MM.1S (cell line): ENCODE results near the gene RAB1B.
A peak's percentile ranks its signal among the peaks of the same experiment; 100 is the strongest.

Source experiments
- DNase-seq: peaks from one replicate; pipeline ENCODE4 v3.0.0-alpha.2; 2015
- H2AFZ ChIP-seq: fragments of 300-600 bp; sonication (generic); 2 replicates; pipeline ENCODE4 v1.6.0; 2016; ENCODE audit warnings: antibody characterized with exemption, low read length
- H3F3A ChIP-seq: fragments of 300-600 bp; sonication (generic); 2 replicates; pipeline ENCODE4 v1.6.1; 2016; ENCODE audit warnings: mild to moderate bottlenecking, antibody characterized with exemption, low read length, moderate library complexity, mixed read lengths; ENCODE audit not compliant: insufficient read depth
- H3K27ac ChIP-seq: fragments of 300-600 bp; sonication (generic); 2 replicates; pipeline ENCODE4 v1.5.1; 2016; ENCODE audit warnings: mild to moderate bottlenecking, low read length
- H3K27me3 ChIP-seq: fragments of 300-600 bp; sonication (generic); replicated peaks from 2 replicates; pipeline ENCODE4 v1.6.0; 2016; ENCODE audit warnings: low read length; ENCODE audit not compliant: insufficient read depth
- H3K36me3 ChIP-seq: fragments of 300-600 bp; sonication (generic); replicated peaks from 2 replicates; pipeline ENCODE4 v1.6.1; 2016; ENCODE audit warnings: mild to moderate bottlenecking, low read length, mixed read lengths; ENCODE audit not compliant: insufficient read depth
- H3K4me1 ChIP-seq: fragments of 300-600 bp; sonication (generic); 2 replicates; pipeline ENCODE4 v1.6.1; 2016; ENCODE audit warnings: low read length, mixed read lengths
- H3K4me2 ChIP-seq: fragments of 300-600 bp; sonication (generic); 2 replicates; pipeline ENCODE4 v1.6.0; 2016; ENCODE audit warnings: low read depth, low read length
- H3K4me3 ChIP-seq: fragments of 300-600 bp; sonication (generic); 2 replicates; pipeline ENCODE4 v1.5.1; 2016; ENCODE audit warnings: low read length, mixed read lengths
- H3K79me2 ChIP-seq: fragments of 300-600 bp; sonication (generic); 2 replicates; pipeline ENCODE4 v1.6.1; 2016; ENCODE audit warnings: mixed run types, low read length, mixed read lengths
- H3K9ac ChIP-seq: fragments of 300-600 bp; sonication (generic); 2 replicates; pipeline ENCODE4 v1.6.1; 2016; ENCODE audit warnings: low read length, mixed read lengths
- H3K9me2 ChIP-seq: fragments of 300-600 bp; sonication (generic); replicated peaks from 2 replicates; pipeline ENCODE4 v1.6.1; 2016; ENCODE audit warnings: mild to moderate bottlenecking, low read length, mixed read lengths; ENCODE audit not compliant: insufficient read depth
- H3K9me3 ChIP-seq: fragments of 300-600 bp; sonication (generic); replicated peaks from 2 replicates; pipeline ENCODE4 v1.6.1; 2016; ENCODE audit warnings: mild to moderate bottlenecking, low read length, mixed read lengths; ENCODE audit not compliant: insufficient read depth
- H4K20me1 ChIP-seq: fragments of 300-600 bp; sonication (generic); 2 replicates; pipeline ENCODE4 v1.6.1; 2016; ENCODE audit warnings: mild to moderate bottlenecking, low read length, moderate library complexity, mixed read lengths; ENCODE audit not compliant: insufficient read depth
- CTCF ChIP-seq: fragments of 300-600 bp; sonication (generic); IDR thresholded peaks from 2 replicates; pipeline ENCODE4 v1.5.1; 2016; ENCODE audit warnings: antibody characterized with exemption, low read length, mixed read lengths
- EZH2 ChIP-seq: fragments of 300-600 bp; sonication (generic); optimal IDR thresholded peaks from 2 replicates; pipeline ENCODE3; 2017; ENCODE audit warnings: low read depth, mild to moderate bottlenecking, antibody characterized with exemption, low read length, mixed read lengths
- EZH2phosphoT487 ChIP-seq: fragments of 300-600 bp; sonication (generic); IDR thresholded peaks from 2 replicates; pipeline ENCODE4 v1.6.1; 2018; ENCODE audit warnings: antibody characterized with exemption, low read length

Gene RAB1B

GRCh38 chr11:66268244-66268951 lies at the start of gene RAB1B:
RAB1B (plus strand) TSS chr11:66268639; CDS start chr11:66268680, 41 bp downstream.
- Histone ChIP-seq H3K9me3 (no peaks in the 10 kb centered on the region), H3K9me2 (no peaks in the 10 kb centered on the region), H3K4me3 (peak within 1 kb of the TSS; percentile 96), H3K4me2 (peak within 1 kb of the TSS; percentile 94), H3K27ac (peak within 1 kb of the TSS; percentile 78), H3F3A (peaks cover 12% of the 10 kb centered on the region; the same call in 1 of the 2 replicates), H3K27me3 (no peaks in the 10 kb centered on the region), H3K36me3 (0 out of 2 replicates have a peak, but pooled peaks cover 3% of the 10 kb centered on the region), H3K79me2 (peaks cover 32% of the 10 kb centered on the region), H3K9ac (peak within 1 kb of the TSS; percentile 84), H2AFZ (peak within 1 kb of the TSS; percentile 76), H3K4me1 (peaks cover 11% of the 10 kb centered on the region; the same call in 1 of the 2 replicates), H4K20me1 (no peaks in the 10 kb centered on the region)
- DNase-seq = peak; percentile 100
- TF ChIP-seq EZH2phosphoT487 (no peak), EZH2 (no peak), CTCF (no peak)

- no peak overlapping the region for H2AFZ ChIP-seq
- peaks cover 13% of the 10 kb centered on the region for H3F3A ChIP-seq
- no peaks in the 10 kb centered on the region for H3K27me3 ChIP-seq
- H3K4me1 ChIP-seq = peaks cover 14% of the 10 kb centered on the region
- TF ChIP-seq CTCF (no peak), EZH2 (no peak), EZH2phosphoT487 (no peak)
- H4K20me1 ChIP-seq = no peaks in the 10 kb centered on the region
- no peaks in the 10 kb centered on the region for H3K79me2 ChIP-seq
- no peak overlapping the region for H3K4me3 ChIP-seq
- no peak overlapping the region for H3K9ac ChIP-seq
- no peaks in the 10 kb centered on the region for H3K36me3 ChIP-seq
- no peaks in the 10 kb centered on the region for H3K9me2 ChIP-seq
- H3K4me2 ChIP-seq = no peak overlapping the region
- no peaks in the 10 kb centered on the region for H3K9me3 ChIP-seq
- DNase-seq = no peak
- no peak overlapping the region for H3K27ac ChIP-seq
Observed at GRCh38 chr11:66218846-66219620, 49.4 kb upstream of the RAB1B start.

- no peak overlapping the region for H3K9ac ChIP-seq
- no peak overlapping the region for H3K4me2 ChIP-seq
Observed at GRCh38 chr11:66219846-66220565, 48.4 kb upstream of the RAB1B start.

More at GRCh38 chr11:66219846-66220565, 48.4 kb upstream of the RAB1B start:
- Histone ChIP-seq H3K36me3 (no peaks in the 10 kb centered on the region), H2AFZ (no peak overlapping the region), H3K79me2 (no peaks in the 10 kb centered on the region), H4K20me1 (no peaks in the 10 kb centered on the region), H3K9me2 (no peaks in the 10 kb centered on the region), H3K9me3 (no peaks in the 10 kb centered on the region), H3F3A (peaks cover 13% of the 10 kb centered on the region), H3K27me3 (no peaks in the 10 kb centered on the region), H3K4me3 (no peak overlapping the region), H3K27ac (no peak overlapping the region), H3K4me1 (peaks cover 14% of the 10 kb centered on the region)
- no peak for DNase-seq
- no peak for TF ChIP-seq EZH2
- TF ChIP-seq CTCF = no peak
- TF ChIP-seq EZH2phosphoT487 = no peak
